ENCODE results near the gene SASH1.

The SASH1 gene

DNA sequence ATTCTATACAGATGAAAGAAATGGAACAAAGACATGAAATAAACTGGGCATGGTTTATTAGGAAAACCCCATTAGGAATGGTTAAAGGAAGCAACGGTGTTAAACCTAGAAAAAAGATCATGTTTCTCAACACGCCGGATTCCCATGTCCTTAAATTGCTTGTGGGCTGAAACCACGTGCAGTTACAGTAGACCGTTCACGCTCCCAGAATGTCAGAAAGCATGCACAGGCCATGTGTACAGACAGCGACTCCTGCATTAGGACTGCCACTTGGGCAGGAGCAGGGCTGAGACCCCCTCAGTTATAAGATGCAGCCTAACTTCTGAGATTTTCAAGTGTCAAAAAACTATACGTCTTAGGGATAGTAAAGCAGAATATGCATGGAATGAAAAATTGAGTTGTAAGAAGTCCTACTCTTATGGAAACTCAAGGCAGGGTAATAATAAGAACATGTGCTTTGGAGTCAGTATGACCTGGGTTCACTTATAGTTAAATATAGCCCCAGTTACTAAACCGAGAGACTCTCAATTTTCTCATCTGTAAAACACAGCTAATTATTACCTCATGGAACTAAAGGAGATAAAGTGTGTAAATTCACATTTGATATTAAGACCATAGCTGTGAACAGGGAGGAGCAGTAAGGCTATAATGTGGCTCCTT is 230.2 kb downstream of the SASH1 start:
- in situ Hi-C loops (cut with MboI; ENCODE audit: low sequenced_read_pairs), result loop anchor here (10.0 kb wide), 1 partner anchor 862 kb away; no protein-coding TSS in a partner anchor

DNA sequence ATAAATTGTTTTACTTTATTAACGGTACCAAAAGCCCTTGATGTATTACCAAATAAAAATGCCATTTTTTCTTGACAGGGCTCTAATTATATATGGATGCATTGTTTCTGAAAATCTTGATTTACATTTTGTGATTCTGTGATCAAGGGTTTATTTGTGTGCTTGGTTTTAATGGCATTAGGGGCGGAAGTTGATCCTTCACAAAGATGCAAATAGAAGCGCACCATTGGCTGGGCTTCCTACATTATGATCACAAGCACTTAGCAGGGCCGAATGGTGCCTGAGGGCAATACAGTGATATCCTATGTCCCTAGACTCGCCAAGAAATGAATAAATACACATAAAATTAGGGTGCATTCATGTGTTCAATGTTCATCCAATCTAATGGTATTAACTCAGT is 231.3 kb downstream of the SASH1 start:
- in situ Hi-C loops (cut with MboI; ENCODE audit: low sequenced_read_pairs), result loop anchor here (10.0 kb wide), 1 partner anchor 861 kb away; no protein-coding TSS in a partner anchor

DNA sequence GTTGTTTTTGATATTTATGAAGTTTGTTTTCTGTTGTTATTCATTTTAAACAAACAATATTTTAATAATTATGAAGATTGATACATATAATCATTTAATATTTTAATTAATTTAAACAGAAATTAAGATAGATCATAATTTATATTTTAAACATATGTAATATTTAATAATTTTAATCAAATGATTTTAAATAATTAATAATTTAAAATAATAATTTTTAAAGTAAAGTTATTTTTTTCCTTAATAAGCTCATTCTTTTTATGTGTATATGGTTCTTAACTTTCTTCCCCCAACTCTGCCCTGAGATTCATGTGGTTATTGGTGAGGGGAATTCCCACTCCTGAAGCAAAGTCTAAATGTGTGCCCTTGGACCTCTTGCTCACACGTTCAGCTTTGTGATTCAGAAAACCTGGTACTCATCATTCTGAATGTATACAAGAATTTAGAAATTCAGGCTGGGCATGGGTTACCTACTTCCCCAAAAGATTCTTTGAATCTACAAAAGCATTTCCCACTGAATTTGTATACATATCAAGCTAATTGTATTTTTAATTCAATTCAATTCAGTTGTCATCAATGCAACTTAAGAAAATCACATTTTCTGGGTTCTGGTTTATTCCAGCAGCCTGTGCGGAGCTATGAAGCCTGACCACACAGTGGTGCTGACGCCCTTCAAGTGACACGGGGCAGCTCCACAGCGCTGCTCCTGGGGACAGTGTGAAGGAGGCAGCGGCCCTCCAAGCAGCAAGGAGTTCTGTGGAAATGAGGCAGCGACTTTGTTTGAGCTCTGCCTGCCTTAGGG is 235.2 kb downstream of the SASH1 start:
- in situ Hi-C loops (cut with MboI; ENCODE audit: low sequenced_read_pairs), result loop anchor here (10.0 to 25.0 kb wide), 2 partner anchors 359 to 857 kb away; no protein-coding TSS in a partner anchor

DNA sequence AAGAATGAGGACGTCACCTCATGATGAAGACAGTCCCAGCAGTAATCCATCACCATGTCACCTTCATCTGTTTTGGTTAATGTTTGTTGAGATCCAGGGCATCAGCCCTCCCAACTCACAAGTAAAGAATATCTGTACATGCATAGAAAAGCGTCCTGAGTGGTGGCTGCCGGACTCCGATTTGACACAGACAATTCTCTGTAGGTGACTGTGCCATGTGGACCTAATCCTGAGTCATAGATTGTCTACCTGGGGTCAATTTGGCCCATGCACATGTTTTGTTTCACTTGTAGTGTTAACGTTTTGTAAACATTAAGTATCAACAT is 235.8 kb downstream of the SASH1 start:
- in situ Hi-C loops (cut with MboI; ENCODE audit: low sequenced_read_pairs), result loop anchor here (10.0 to 25.0 kb wide), 2 partner anchors 359 to 856 kb away; no protein-coding TSS in a partner anchor

DNA sequence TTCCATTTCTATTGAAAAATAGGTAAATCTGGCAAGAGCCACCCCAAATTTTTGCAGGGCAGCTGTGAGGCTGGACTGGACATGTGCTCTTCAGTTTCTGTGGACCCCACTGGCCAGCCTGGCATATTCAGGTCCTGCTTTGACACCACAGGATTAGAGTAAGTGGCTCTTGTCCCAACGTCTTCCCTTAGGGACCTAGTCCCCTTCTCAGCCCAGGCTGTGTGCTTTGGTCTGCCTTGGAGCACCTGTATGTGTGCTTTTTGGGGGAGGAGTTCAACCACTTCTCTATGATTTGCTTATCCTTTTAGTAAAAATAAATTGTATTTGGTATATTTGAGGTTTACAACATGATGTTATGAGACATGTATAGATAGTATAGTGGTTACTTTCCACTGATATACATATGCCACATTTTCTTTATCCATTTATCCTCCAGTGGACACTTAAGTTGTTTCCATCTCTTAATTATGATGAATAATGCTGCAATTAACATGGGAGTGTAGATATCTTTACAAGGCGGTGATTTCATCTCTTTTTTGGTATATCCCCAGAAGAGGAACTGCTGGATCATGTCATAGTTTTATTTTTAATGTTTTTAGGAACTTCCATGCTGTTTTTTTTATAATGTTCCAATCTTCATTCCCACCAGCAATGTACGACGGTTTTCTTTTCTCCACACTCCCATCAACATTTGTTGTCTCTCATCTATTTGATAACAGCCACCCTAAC is 236.4 kb downstream of the SASH1 start:
- in situ Hi-C loops (cut with MboI; ENCODE audit: low sequenced_read_pairs), result loop anchor here (10.0 to 25.0 kb wide), 2 partner anchors 358 to 856 kb away; no protein-coding TSS in a partner anchor

- in situ Hi-C loops (cut with MboI; ENCODE audit: low sequenced_read_pairs), result loop anchor here (25.0 kb wide), 1 partner anchor 357 kb away; no protein-coding TSS in a partner anchor
Observed at GRCh38 chr6:148580442-148580841, 237.8 kb downstream of the SASH1 start.

- in situ Hi-C loops (cut with MboI; ENCODE audit: low sequenced_read_pairs), result loop anchor here (25.0 kb wide), 1 partner anchor 354 kb away; no protein-coding TSS in a partner anchor
Observed at GRCh38 chr6:148583631-148584030, 241.0 kb downstream of the SASH1 start.

GRCh38 chr6:148585641-148586040 is 243.0 kb downstream of the SASH1 start:
- in situ Hi-C loops (cut with MboI; ENCODE audit: low sequenced_read_pairs), result loop anchor here (25.0 kb wide), 1 partner anchor 352 kb away; no protein-coding TSS in a partner anchor

DNA sequence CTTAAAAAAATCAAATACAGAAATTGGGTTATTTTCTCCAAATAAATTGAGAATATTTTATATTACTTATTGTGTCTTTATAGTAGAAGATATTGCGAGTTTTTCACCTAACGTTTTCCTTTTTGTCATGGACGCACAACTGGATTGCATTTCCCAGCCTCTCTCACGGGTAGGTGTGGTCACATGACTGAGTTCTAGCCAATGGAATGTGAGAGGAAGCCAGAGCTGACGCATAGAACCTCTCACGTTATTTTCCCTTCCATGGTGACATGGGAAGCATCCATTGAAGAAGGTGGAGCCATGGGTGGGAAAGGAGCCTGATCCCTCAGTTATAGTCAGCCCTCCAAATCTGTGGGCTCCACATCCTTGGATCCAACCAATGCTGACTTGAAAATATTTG is 248.2 kb downstream of the SASH1 start:
- in situ Hi-C loops (cut with MboI; ENCODE audit: low sequenced_read_pairs), result loop anchor here (25.0 kb wide), 1 partner anchor 346 kb away; no protein-coding TSS in a partner anchor

DNA sequence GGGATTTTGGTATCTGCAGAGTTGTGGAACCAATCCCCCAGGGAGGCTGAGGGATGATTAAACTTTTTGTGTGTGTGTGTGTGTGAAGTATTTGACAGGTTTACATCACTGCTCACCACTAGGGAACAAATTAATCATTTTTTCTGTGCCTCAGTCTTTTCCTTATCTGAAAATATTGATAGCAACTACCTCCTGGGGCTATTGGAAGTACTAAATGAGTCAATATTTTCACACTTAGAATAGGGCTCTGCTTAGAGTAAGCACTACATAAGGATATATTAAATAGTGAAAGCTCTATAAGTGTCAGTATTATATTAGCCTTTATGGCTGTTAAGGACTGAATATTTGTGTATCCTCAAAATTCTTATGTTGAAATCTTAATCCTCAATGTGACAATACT is 249.0 kb downstream of the SASH1 start:
- in situ Hi-C loops (cut with MboI; ENCODE audit: low sequenced_read_pairs), result loop anchor here (25.0 kb wide), 1 partner anchor 346 kb away; no protein-coding TSS in a partner anchor

- in situ Hi-C loops (cut with MboI; ENCODE audit: low sequenced_read_pairs), result loop anchor here (25.0 kb wide), 1 partner anchor 344 kb away; no protein-coding TSS in a partner anchor
Observed at GRCh38 chr6:148593130-148593812, 250.6 kb downstream of the SASH1 start.

DNA sequence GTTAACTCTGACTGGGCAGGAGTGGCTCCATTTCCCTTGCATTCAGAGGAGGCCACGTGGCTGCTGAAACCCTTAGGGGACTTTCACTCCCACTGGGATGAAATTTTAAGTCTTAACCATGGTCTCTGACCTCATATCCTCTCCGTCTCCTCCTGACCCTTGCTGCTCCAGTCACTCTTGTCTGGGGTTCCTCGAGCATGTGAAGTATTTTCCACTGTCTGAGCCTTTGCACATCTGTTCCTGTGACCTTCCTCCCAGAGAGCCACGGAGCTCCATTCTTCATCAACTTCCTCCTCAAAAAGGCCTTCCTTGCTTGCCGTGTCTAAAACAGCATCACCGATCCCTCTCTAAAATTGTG is 251.2 kb downstream of the SASH1 start:
- in situ Hi-C loops (cut with MboI; ENCODE audit: low sequenced_read_pairs), result loop anchor here (25.0 kb wide), 1 partner anchor 344 kb away; no protein-coding TSS in a partner anchor

GRCh38 chr6:148595550-148595949 is 252.9 kb downstream of the SASH1 start:
- in situ Hi-C loops (cut with MboI; ENCODE audit: low sequenced_read_pairs), result loop anchor here (25.0 kb wide), 1 partner anchor 342 kb away; no protein-coding TSS in a partner anchor

GRCh38 chr6:148596891-148597455 is 254.3 kb downstream of the SASH1 start:
- in situ Hi-C loops (cut with MboI; ENCODE audit: low sequenced_read_pairs), result loop anchor here (25.0 kb wide), 1 partner anchor 340 kb away; no protein-coding TSS in a partner anchor

- in situ Hi-C loops (cut with MboI; ENCODE audit: low sequenced_read_pairs), result loop anchor here (25.0 kb wide), 1 partner anchor 339 kb away; no protein-coding TSS in a partner anchor
Observed at GRCh38 chr6:148598724-148599123, 256.1 kb downstream of the SASH1 start.

- in situ Hi-C loops (cut with MboI; ENCODE audit: low sequenced_read_pairs), result loop anchor here (25.0 kb wide), 1 partner anchor 337 kb away; no protein-coding TSS in a partner anchor
Observed at GRCh38 chr6:148599967-148600426, 257.4 kb downstream of the SASH1 start.
